ENCODE results near the gene FIG4.
A peak's percentile ranks its signal among the peaks of the same experiment; 100 is the strongest.
"Not testable (repeated sequence)": the region's sequence is repeated elsewhere in the genome, so short reads cannot be mapped to it uniquely, and the experiment has no call there.

The FIG4 gene

DNA sequence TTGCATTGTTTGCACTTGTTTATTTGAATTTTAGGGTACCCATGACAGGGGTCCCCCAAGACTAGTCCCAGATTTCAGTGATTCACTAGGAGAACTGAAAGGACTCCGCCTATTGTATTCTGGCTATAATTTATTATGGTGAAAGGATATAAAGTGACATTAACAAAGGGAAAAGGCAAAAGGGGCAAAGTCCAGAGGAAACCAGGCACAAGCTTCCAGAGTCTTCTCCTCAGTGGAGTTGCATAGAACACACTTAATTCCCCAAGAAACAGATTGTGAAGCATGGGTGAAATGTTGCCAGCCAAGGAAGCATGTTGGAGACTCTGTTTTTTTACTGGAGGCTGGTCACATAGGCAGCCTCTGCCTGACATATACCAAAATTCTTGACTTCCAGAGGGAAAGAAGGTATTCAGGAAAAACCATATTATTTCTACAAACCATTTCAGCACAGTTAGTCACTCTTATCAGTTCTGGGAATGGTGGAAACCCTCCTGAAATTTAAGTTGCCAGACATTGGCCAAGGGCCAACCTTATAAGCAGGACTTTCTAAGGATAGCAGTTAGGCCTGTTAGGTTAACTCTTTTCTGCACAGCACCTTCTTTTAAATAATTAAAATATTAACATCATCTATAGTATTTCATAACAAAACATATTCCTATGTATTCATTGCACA, 71.8 kb downstream of the FIG4 start:
- no peak for DNase-seq

DNA sequence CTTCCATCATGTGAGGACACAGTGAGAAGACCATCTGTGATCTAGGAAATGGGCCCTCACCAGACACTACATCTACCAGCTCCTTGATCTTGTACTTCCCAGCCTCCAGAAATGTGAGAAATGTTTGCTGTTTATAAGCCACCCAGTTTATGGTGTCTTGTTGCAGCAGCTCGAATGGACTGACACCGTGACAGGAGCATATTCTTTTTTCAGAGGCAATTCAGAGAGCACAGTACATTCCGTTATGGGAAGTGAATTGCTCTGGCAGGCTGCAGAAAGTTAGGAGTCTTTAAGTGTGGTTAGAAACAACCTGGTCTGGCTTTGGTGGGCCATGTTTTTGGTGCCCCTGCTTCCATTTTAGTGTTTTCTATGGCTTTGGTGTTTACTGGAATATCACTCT, 75.1 kb downstream of the FIG4 start:
- DNase-seq: no peak

DNA sequence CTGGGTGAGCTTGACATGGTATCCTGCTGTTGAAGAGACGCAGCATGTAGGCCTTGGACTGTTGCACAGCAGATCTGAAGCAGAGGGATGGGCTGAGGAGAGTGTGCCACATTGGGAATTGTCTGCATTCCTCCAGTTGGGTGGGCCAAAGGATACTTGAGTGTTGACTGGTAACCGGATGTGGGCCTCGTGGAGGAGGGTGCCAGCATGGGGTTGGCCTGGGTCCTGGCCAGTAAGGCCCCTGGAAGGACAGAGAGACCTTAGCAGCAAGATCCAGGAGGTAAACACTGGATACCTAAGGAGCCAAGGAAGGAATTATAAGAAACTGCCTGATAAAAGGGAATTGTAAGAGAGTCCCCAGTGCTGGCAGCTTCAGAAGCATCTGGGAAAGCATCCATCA, 76.9 kb downstream of the FIG4 start:
- DNase-seq: no peak

GRCh38 chr6:109768485-109768884, 77.4 kb downstream of the FIG4 start:
- no peak for DNase-seq

DNA sequence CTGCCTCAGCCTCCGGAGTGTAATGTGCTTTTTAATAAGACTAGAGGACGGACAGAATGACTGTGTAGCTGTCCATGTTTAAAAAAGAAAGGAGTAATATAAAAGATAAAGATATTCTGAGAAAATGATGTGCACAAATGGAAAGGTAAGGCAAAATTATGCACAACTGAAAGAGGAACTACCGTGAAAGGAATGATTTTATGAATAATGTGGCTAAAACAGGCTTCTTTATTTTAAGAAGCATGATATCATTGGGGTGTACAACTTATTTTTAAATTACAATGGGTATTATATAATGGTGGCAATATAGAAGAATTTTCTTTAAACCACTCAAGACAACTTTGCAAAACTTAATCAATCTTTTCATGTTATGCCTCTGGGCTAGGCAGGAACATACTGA, 78.1 kb downstream of the FIG4 start:
- DNase-seq: no peak

DNA sequence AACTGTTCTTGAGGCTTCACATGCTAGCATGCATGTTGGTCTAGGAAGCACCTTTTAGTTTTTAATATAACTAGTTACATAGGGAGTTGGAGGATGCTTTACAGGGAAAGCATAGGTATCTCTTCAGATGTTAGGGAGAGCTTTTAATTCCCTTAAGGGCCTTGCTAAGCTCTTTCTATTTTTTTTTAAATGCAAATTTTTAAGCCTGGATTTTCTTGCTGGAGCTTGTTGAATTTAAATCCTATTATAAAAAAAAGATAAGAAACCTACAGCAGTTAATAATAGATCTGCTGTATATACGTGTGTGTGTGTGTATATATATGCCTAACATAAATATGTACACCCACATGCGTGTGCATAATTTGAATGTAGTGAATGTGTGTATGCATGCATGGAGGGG, 79.0 kb downstream of the FIG4 start:
- no peak for DNase-seq

- DNase-seq: no peak
Measured at GRCh38 chr6:109770779-109771178, 79.7 kb downstream of the FIG4 start.

GRCh38 chr6:109771939-109772755, 81.1 kb downstream of the FIG4 start:
- not testable (repeated sequence) for DNase-seq

- DNase-seq: no peak
Measured at GRCh38 chr6:109772883-109773431, 81.9 kb downstream of the FIG4 start.

DNA sequence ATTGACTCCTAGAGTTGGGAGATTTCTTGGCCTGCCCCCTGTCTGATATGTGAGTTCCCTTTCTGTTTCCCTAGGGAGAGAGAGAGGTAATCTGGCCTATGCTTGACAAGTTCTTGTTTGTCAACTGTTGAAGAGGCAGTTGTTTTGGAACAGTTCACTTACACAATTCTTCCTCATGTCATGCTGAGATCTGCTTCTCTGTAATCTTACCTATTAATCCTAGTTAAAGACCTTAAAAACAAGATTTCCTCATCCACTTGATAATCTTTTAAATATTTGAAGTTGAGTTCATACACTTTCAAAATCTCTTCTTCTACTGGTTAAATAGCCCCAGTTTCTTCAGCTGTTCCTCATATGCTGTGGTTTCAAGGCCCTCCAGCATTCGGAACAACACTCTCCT, 89.9 kb downstream of the FIG4 start:
- no peak for DNase-seq

DNA sequence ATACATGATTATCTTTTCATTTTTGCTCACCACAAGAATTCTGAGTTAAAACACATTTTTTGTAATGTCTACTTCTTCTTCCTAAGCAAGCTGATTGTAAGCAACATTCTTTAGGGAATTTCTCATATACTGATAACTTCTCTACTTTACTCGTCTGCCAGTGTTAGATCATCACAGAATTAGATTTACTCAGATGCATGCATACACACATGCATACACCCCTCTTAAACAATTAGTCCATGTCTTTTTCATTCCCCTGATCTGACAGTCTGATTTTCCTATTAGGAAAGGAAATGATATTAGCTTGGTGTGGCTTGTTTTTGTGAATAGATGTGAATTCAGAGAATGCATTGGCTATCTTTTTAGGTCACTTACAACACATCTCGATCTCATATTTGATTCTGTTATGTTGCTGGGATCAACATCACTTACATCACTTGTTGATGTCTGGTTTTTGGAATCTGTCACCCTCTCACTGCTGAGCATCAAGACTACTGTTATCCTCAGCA, 91.4 kb downstream of the FIG4 start:
- no peak for DNase-seq

DNA sequence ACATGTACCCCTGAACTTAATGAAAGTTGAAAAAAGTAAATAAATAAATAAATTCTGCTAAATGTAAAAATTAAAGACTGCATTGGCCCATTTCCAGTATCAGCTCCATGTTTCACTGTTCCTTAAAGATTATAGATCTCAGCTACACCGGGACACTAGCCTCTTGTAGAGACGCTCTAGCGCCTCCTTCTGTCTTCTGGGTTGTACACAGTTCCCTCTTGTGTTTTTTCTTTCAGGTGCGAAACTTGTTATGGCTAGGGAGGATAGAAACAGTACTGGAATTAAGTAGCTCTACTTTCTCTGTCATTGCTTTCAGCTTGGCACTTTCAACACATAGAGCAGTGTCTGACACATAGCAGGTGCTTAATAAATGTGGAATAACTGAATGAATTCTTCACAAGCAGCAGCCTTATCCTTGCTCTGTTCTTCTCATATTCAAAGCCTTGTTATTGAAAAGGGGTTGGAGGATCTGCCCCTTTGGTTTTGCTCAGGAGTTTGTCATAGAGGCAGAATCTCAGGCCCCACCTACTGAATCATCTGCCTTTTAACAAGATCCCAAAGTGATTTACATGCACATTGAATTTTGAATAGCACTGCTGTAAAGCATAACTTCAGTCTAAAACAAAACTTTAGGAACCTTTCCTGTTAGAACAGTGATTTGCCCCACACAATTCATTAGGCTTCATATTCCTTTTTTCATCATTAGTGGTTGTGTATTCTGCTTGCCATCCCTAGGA, 92.3 kb downstream of the FIG4 start:
- DNase-seq: no peak

DNA sequence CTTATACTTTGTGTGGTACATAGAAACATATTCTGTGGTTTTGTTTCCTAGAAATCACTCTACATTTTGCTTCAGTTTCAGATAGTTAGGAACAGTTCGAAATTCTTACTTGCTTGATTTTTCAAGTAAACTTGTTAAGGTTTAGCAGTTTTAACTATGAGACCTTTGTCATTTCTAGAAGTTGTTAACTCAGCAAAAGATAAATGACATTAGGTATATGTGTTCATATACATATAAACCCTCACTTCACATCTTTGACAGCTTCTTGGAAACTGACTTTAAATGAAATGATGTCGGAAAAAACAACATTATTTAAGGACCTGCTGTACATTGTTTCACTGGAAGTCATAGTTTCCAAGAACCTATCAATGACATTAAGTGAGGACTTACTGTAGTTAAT, 96.2 kb downstream of the FIG4 start:
- no peak for DNase-seq

DNA sequence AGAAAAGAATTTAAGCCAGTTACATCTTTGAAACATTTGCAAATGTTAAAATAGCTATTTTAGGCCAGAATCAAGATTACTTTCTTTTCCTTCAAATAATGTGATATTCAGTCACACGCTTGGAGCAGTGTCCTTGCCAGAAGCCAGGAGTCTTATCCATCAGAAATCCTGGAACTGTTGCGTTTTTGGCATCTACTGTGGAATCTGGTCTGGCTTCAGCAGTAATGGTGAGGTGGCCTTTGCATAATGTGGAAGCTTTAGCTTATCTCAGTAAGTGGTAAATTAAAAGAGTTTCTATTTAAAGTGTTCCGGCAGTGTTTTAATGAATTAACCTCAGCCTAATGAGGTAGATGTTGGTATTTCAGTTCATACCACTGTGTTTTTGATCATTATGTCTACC, 97.6 kb downstream of the FIG4 start:
- no peak for DNase-seq

DNA sequence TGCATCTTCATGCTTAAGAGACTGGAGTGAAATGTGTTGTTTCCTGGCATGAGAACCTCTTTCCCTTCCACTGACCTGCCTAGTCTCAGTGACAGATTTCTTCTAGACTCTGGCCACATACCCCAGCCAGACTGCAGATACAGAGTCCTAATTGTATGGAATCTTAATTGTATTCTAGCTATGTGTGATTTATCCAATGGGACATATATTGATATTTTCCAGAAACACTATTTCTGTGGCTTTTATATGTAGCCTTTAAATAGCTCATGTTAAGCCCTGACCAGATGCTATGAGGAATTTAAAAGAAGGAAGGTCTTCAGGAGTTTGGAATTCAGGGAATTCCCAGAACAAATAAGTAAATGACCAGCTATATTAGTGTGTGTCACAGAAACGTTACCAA, 99.0 kb downstream of the FIG4 start:
- no peak for DNase-seq

DNA sequence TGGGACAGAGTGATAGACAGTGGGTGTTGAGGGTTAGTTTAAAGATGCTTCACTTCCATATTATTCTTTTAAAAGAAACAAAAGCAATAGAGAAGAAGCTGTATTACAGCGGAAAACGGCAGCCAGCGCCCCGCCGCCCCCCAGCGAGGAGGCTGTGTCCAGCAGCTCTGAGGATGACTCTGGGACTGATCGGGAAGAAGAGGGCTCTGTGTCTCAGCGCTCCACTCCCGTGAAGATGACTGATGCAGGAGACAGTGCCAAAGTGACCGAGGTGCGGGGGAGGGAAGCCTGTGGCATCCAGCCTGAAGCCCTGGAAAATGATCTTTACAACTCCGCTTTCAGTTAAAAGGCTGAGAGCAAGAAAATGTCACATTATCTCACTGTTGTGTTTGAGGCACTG, 100.2 kb downstream of the FIG4 start:
- no peak for DNase-seq

DNA sequence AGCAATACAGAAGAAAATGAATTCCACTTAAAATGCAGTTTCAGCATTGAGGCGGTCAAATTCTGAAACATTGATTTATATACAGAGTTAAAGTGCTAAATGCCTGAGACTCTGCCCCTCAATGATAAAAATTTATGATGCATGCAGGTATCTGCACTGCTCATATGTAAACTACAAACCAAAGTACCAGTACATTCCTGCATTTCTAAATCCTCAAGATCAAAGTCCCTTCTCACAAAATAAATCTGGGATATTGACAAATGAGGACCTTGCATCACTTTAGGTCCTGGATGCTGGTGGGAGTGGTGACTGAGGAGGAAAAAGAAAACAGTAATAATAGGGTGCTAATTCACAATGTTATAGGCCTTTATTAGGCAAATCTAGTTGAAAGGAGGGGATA, 101.9 kb downstream of the FIG4 start:
- no peak for DNase-seq

GRCh38 chr6:109793792-109794191, 102.7 kb downstream of the FIG4 start:
- DNase-seq: peak in 1 of 2 donors; percentile 9

- no peak for DNase-seq
Measured at GRCh38 chr6:109794201-109794923, 103.3 kb downstream of the FIG4 start.

- DNase-seq: no peak
Measured at GRCh38 chr6:109795994-109796555, 105.0 kb downstream of the FIG4 start.

DNA sequence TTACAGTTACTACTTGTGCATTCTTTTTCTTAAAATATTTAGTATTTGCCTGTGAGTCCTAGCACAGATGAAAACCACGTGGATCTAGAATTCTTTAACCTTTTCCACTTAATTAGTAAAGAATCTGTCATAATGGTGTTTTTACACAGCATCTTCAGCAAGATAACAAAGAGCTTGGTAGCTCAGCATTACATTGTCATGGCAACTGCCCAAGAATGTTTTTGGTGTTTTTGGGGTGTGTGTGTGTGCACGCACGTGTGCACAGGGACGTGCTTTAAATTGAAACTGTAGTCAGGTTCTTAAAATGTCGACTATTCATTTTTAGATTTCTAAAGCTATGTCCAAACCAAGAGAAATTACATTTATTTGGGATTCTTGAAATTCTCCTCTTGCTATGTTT, 108.0 kb downstream of the FIG4 start:
- no peak for DNase-seq

DNA sequence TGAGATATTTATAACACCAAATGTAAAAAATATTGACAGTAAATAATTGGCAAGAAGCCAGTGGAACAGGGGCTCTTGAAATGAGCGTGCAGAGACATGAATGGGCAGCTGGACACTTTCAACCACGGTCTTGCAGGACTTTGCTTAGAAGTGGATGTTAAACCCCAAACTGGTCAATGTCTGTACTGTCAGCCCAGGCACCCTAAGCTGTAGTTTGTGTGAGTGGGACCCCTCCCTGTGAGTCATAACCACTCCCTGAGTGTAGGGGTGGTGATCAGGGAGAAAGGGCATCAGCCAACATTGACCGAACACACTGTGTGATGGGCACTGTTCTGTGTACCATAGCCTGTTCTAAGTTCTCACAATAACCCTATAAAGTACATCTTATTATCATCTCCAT, 108.6 kb downstream of the FIG4 start:
- DNase-seq: no peak
